Measurements from ENCODE around the gene ATP7A. TPM values are rescaled to one million over a fixed set of nuclear protein-coding genes. Genes with fewer than 3 reads are reported as not detected.

Gene ATP7A
- polyA plus RNA-seq, 1 donor from 2014 or later: 6.2 TPM

- H3K9me3 ChIP-seq (ENCODE audit: low read length): no peaks in the 10 kb centered on the region
- H3K27ac ChIP-seq (ENCODE audit: low read length): no peak overlapping the region
- no peaks in the 10 kb centered on the region for H3K79me2 ChIP-seq (replicated peaks; ENCODE audit: insufficient read depth, low read length)
- no peak overlapping the region for H3K4me2 ChIP-seq (ENCODE audit: low read length)
- no peaks in the 10 kb centered on the region for H3K36me3 ChIP-seq (ENCODE audit: insufficient read depth, low read length)
- H2AFZ ChIP-seq (ENCODE audit: low read depth, low read length): no peak overlapping the region
- no peaks in the 10 kb centered on the region for H3K27me3 ChIP-seq (ENCODE audit: insufficient read depth, low read depth, low read length)
- H3K9me2 ChIP-seq (ENCODE audit: insufficient read depth, low read length): no peaks in the 10 kb centered on the region
- no peaks in the 10 kb centered on the region for H4K20me1 ChIP-seq (ENCODE audit: insufficient read depth)
- no peaks in the 10 kb centered on the region for H3F3A ChIP-seq (ENCODE audit: insufficient read depth, low read length, poor library complexity, severe bottlenecking)
- no peak overlapping the region for H3K4me3 ChIP-seq (ENCODE audit: low read length)
- TF ChIP-seq TAF1 (IDR thresholded peaks at IDR 0.05; ENCODE audit: low read depth) (no peak), POLR2AphosphoS5 (IDR thresholded peaks at IDR 0.05) (no peak), CTCF (IDR thresholded peaks at IDR 0.05; ENCODE audit: poor library complexity, severe bottlenecking) (no peak)
- no peak overlapping the region for H3K9ac ChIP-seq (ENCODE audit: low read length)
These were observed 42.8 kb downstream of the ATP7A start for GRCh38 chrX:77953302-77953701.

GRCh38 chrX:77953708-77954107 is 43.2 kb downstream of the ATP7A start:
- Histone ChIP-seq H3K27me3 (ENCODE audit: insufficient read depth, low read depth, low read length) (no peaks in the 10 kb centered on the region), H4K20me1 (ENCODE audit: insufficient read depth) (no peaks in the 10 kb centered on the region), H3K4me3 (ENCODE audit: low read length) (no peak overlapping the region), H3K27ac (ENCODE audit: low read length) (no peak overlapping the region), H3K9me3 (ENCODE audit: low read length) (no peaks in the 10 kb centered on the region), H3K4me2 (ENCODE audit: low read length) (no peak overlapping the region), H3K9me2 (ENCODE audit: insufficient read depth, low read length) (no peaks in the 10 kb centered on the region), H2AFZ (ENCODE audit: low read depth, low read length) (no peak overlapping the region), H3K36me3 (ENCODE audit: insufficient read depth, low read length) (no peaks in the 10 kb centered on the region), H3K9ac (ENCODE audit: low read length) (no peak overlapping the region), H3K79me2 (replicated peaks; ENCODE audit: insufficient read depth, low read length) (no peaks in the 10 kb centered on the region), H3F3A (ENCODE audit: insufficient read depth, low read length, poor library complexity, severe bottlenecking) (no peaks in the 10 kb centered on the region)
- TF ChIP-seq POLR2AphosphoS5 (IDR thresholded peaks at IDR 0.05) (no peak), SMC3 (conservative IDR thresholded peaks at IDR 0.05; ENCODE audit: poor library complexity) (no peak), RAD21 (conservative IDR thresholded peaks at IDR 0.05) (no peak), CTCF (IDR thresholded peaks at IDR 0.05; ENCODE audit: poor library complexity, severe bottlenecking) (no peak), EZH2 (IDR thresholded peaks at IDR 0.05; ENCODE audit: borderline replicate concordance, insufficient read depth, low read length, poor library complexity, severe bottlenecking) (no peak), REST (IDR thresholded peaks at IDR 0.05; ENCODE audit: borderline replicate concordance) (no peak), TAF1 (IDR thresholded peaks at IDR 0.05; ENCODE audit: low read depth) (no peak), MXI1 (conservative IDR thresholded peaks at IDR 0.05; ENCODE audit: poor library complexity, severe bottlenecking) (no peak), EP300 (conservative IDR thresholded peaks at IDR 0.05; ENCODE audit: poor library complexity, severe bottlenecking) (no peak)

Data from neural cell (in vitro differentiated cells).